Limb (tissue), 2 donors: Measurements from ENCODE around the gene FMNL3.

Source experiments
- DNase-seq, 2 donors: peaks; one replicate each; pipeline ENCODE4 v3.0.0-alpha.2; 2016; ENCODE audit errors: extremely low spot score in 2 of 2

The FMNL3 gene

GRCh38 chr12:49680075-49680474, 27.1 kb downstream of the FMNL3 start:
- no peak for DNase-seq

- DNase-seq, result no peak
These were observed 28.5 kb downstream of the FMNL3 start for GRCh38 chr12:49678711-49679110.

- DNase-seq, result peak in 1 of 2 donors; percentile 38
These were observed 32.1 kb downstream of the FMNL3 start for GRCh38 chr12:49675137-49675536.

- DNase-seq, result peak in 1 of 2 donors; percentile 55
These were observed 32.8 kb downstream of the FMNL3 start for GRCh38 chr12:49674318-49674981.

- DNase-seq, result peak; percentile 85 to 92
These were observed 33.5 kb downstream of the FMNL3 start for GRCh38 chr12:49673446-49674317.

- no peak for DNase-seq
These were observed 34.6 kb downstream of the FMNL3 start for GRCh38 chr12:49672301-49673217.

GRCh38 chr12:49671031-49671765, 36.0 kb downstream of the FMNL3 start:
- no peak for DNase-seq

- DNase-seq, result no peak
These were observed 37.4 kb downstream of the FMNL3 start for GRCh38 chr12:49669796-49670195.

- no peak for DNase-seq
These were observed 39.7 kb downstream of the FMNL3 start for GRCh38 chr12:49667325-49668090.

GRCh38 chr12:49666176-49666575, 41.0 kb downstream of the FMNL3 start:
- no peak for DNase-seq

GRCh38 chr12:49665384-49665783, 41.8 kb downstream of the FMNL3 start:
- DNase-seq, result no peak

- DNase-seq, result no peak
These were observed 42.5 kb downstream of the FMNL3 start for GRCh38 chr12:49664591-49665239.

- no peak for DNase-seq
These were observed 43.0 kb downstream of the FMNL3 start for GRCh38 chr12:49664167-49664566.

GRCh38 chr12:49662998-49663843, 44.0 kb downstream of the FMNL3 start:
- peak; percentile 73 to 91 for DNase-seq

GRCh38 chr12:49661746-49662145, 45.5 kb downstream of the FMNL3 start:
- no peak for DNase-seq

GRCh38 chr12:49661191-49661590, 46.0 kb downstream of the FMNL3 start:
- DNase-seq, result no peak

GRCh38 chr12:49659753-49660152, 47.5 kb downstream of the FMNL3 start:
- DNase-seq, result no peak

GRCh38 chr12:49658276-49658675, 48.9 kb downstream of the FMNL3 start:
- DNase-seq, result no peak
